ENCODE results near the gene ZSWIM5. TPM values are rescaled to one million over a fixed set of nuclear protein-coding genes. Genes with fewer than 3 reads are reported as not detected.

ZSWIM5 gene
- total and polyA plus RNA-seq, 9 of the 15 experiments (the other 6 are each of a cell fraction or from before 2014, with no cell fraction given), result under 0.01 to 0.07 (median 0.03) TPM; not detected in 3

GRCh38 chr1:45037456-45037855, 168.9 kb downstream of the ZSWIM5 start (continued):
- TF ChIP-seq ZNF511 (CRISPR knock-in tag; IDR thresholded peaks at IDR 0.05) (no peak), MAFG (tag; conservative IDR thresholded peaks at IDR 0.05) (peak; percentile 74), MYNN (IDR thresholded peaks at IDR 0.05) (no peak; the same call in 1 of the 2 replicates), MYNN (CRISPR knock-in tag; IDR thresholded peaks at IDR 0.05) (no peak), PKNOX1 (IDR thresholded peaks at IDR 0.05) (peak; percentile 63; the same call in 1 of the 2 replicates), SMARCA5 (IDR thresholded peaks at IDR 0.05) (no peak), KLF6 (CRISPR knock-in tag; IDR thresholded peaks at IDR 0.05; ENCODE audit: borderline replicate concordance) (no peak), ZEB2 (IDR thresholded peaks at IDR 0.05) (peak; percentile 70; the same call in 1 of the 2 replicates), ZNF316 (IDR thresholded peaks at IDR 0.05) (peak; percentile 39; the same call in 1 of the 2 replicates), ZBTB17 (CRISPR knock-in tag; IDR thresholded peaks at IDR 0.05) (no peak), EP300 (IDR thresholded peaks at IDR 0.05; ENCODE audit: low read length) (peak; percentile 85), ZNF277 (CRISPR knock-in tag; IDR thresholded peaks at IDR 0.05; ENCODE audit: borderline replicate concordance) (no peak), MECOM (CRISPR knock-in tag; IDR thresholded peaks at IDR 0.05) (no peak), TOE1 (IDR thresholded peaks at IDR 0.05; ENCODE audit: borderline replicate concordance) (no peak), TOE1 (CRISPR knock-in tag; IDR thresholded peaks at IDR 0.05; ENCODE audit: borderline replicate concordance, low read depth) (no peak), MCM7 (IDR thresholded peaks at IDR 0.05) (no peak), CREM (IDR thresholded peaks at IDR 0.05; ENCODE audit: low read depth) (0 out of 2 replicates have a peak, but pooled peaks have one; percentile 15), FOXA1 (IDR thresholded peaks at IDR 0.05; ENCODE audit: borderline replicate concordance) (no peak), HOXB6 (CRISPR knock-in tag; IDR thresholded peaks at IDR 0.05; ENCODE audit: borderline replicate concordance) (no peak), PTBP1 (IDR thresholded peaks at IDR 0.05; ENCODE audit: low read depth, low read length) (no peak), NR3C1 (CRISPR knock-in tag; IDR thresholded peaks at IDR 0.05) (no peak), CUX1 (CRISPR knock-in tag; IDR thresholded peaks at IDR 0.05) (no peak), ZNF175 (CRISPR knock-in tag; IDR thresholded peaks at IDR 0.05; ENCODE audit: low read depth) (no peak), DMBX1 (CRISPR knock-in tag; IDR thresholded peaks at IDR 0.05; ENCODE audit: borderline replicate concordance) (no peak), POLR2B (IDR thresholded peaks at IDR 0.05; ENCODE audit: low read depth, partially characterized antibody) (no peak)
